Activated gamma-delta T cell treated with Interleukin-2 at 50 U/mL for 16 hours (primary cell): ENCODE measurements around the gene SLC6A9.

Experiments used
- DNase-seq: peaks from one replicate; pipeline ENCODE4 v3.0.0-alpha.2; 2020

Gene SLC6A9

DNA sequence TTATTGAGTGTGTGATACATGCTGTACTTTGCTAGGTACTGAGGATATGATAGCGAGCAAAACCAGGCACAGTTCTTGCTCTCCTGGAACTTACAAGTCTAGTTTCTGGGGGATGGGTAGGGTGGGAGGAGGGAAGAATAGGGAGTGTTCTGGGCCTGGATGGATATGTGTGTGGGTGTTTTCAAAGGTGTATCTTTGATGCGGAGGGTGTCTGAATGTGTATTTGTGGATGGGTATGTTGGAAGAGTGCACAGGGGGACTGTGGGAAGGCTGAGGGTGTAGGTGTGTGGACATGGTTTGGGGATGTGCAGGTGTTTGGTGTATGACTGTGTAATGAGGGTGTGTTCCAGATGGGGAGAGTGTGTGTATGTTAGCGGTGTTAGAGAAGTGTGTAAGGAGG is 65.9 kb downstream of the SLC6A9 start:
- DNase-seq: no peak

DNA sequence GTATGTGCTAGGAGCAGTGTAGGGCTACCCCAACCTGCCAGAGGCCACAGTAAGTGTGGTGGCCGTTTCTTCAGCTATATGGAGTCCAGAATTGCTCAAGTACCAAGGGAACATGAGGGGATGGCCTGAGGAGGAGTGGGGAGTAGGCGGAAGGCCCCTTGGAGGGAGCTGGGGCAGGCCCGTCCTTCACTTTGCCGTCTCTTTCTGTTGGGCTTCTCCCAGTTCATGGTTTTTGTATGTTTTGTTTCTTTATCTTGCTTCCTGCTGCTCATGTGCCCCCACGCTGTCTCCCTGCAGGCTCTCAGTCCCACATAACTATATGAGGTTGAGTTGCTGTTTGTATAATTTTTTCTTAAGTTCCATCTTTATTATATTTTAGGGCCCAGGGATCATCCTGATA is 67.4 kb downstream of the SLC6A9 start:
- DNase-seq: no peak

DNA sequence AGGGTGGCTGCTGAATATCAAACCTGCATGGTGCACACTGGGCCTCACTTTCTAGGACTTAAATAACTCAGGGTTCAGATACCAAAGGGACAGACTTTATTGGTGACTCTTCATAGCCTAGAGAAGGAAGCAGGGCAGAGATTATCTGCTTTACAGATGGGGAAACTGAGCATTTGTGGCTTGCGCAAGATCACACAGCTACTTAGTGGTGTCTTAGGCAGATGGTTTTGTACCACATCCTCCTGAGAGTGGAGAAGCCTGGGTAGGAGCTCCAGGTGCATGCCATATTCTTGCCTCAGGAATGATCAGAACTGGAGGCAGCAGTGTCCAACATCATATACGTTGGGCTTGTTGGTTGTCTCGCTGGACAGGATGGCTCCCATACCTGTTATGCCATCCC is 68.3 kb downstream of the SLC6A9 start:
- DNase-seq: no peak

DNA sequence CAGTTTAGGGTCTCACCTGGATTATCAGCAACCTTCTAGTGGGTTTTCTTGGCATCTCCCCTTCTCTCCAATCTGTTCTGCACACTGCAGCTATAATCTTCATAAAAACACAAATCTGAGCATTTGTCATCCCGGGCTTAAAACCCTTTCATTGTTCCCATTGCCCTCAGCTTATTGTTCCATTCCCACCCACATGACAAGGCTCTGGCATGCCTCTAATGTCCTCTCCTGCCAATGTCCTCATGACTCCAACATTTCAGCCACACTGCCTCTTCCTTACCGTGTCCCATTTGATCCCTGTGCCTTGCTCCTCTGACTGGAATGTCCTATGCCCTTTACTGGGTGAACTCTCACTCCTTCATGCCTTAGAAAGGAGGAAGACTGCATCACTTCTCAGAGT is 68.9 kb downstream of the SLC6A9 start:
- no peak for DNase-seq

DNA sequence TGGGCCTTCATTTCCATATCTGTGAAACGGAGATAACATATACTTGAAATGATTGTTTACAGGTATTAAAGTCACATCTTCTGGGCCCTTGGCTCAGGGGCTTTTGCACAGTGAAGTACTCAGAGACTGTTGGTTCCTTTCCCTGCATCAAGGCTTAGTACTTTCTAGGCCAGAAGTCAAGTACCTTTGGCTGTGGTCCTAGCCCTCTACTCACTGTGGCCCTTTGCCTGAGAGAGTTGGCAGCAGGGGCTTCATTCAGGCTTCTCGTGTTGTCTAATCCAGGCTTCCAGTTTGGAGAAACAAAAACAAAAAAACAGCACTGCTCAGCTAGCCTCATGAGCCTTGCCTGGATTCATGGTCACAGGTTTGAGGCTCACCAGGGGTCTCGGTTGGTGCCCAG is 69.6 kb downstream of the SLC6A9 start:
- DNase-seq: no peak

DNA sequence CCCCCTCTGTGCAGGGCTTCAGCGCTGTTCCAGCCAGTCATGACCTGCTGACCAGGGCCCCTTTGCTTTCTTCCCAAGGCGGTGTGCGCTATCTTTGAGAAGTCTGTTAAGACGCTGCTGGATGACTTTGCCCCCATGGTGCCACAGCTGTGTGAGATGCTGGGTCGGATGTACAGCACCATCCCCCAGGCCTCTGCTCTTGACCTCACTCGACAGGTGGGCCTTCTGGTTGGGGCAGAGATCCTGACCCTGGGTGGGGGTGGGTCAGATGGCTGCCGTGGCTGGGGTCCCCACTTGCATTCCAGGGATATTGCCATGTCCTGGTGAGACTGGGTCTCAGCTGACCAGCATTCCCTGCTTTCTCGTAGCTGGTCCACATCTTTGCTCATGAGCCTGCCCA is 70.5 kb downstream of the SLC6A9 start:
- no peak for DNase-seq

DNA sequence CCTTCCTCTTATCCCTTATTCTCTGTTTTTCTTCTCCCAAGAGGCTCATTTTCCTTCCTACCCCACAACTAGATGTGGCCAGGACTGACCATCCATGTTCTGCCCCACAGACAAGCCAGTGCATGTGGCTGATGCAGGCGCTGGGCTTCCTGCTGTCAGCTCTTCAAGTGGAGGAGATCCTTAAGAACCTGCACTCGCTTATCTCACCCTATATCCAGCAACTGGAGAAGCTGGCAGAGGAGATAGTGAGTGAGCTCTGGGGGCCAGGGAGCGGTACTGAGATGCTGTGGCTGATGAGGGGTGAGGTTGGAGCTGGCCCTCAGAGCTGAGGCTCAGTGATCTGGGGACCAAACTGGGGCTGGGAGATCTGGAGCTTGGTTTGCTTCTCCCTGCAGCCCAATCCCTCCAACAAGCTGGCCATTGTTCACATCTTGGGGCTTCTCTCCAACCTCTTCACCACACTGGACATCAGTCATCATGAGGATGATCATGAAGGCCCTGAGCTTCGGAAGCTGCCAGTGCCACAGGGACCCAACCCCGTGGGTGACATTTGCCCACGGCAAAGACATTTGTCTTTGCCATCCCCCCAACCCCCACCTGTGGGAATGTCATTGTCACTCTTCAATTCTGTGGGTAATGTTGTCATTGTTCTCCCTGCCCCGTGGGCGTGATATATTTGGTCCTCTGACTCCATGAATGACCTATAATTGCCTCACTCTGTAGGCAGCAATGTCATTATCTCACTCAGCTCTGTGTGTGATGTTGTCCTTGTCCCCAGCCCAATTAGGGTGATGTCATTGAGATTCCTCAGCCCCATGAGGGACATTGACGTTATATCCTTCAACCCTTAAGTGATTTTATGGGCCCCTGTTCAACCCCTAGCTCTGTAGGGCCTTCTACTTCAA is 72.7 kb downstream of the SLC6A9 start:
- no peak for DNase-seq

DNA sequence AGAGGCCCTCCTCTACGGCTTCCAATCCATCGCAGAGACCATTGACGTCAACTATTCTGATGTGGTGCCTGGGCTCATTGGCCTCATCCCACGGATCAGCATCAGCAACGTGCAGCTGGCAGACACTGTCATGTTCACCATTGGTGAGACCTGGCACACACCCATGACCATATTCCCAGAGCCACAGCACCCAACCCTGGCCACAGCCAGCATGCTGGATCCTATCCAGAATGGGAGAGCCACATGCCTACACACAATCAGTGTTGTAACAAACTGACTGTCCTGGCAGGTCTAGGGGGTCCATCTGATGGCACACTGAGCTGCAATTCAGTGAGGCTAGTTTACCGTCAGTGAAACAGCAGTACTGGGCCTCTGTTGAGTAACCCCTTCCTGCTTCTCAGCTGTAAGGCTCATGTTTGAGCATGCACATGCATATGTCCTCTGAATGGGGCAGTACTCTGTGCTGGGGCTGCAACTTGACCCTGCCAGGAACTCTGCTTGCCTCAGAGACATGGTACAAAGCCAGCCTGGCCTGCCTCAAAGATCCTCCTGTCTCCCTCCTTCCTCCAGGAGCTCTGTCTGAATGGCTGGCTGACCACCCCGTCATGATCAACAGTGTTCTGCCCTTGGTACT is 73.7 kb downstream of the SLC6A9 start:
- no peak for DNase-seq

DNA sequence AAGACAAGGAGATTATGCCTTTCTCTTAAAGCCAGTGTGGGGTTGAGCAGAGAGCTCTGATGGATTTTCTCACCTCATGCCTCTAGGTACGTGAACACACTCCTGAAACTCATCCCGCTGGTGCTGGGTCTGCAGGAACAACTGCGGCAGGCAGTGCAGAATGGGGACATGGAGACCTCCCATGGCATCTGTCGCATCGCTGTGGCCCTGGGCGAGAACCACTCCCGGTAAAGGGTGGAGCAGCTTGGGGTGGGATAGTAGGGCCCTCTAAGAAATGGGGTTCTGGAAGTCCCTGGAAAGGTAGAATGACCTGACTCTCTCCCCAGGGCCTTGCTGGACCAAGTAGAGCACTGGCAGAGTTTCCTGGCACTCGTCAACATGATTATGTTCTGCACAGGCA is 75.0 kb downstream of the SLC6A9 start:
- DNase-seq: no peak

DNA sequence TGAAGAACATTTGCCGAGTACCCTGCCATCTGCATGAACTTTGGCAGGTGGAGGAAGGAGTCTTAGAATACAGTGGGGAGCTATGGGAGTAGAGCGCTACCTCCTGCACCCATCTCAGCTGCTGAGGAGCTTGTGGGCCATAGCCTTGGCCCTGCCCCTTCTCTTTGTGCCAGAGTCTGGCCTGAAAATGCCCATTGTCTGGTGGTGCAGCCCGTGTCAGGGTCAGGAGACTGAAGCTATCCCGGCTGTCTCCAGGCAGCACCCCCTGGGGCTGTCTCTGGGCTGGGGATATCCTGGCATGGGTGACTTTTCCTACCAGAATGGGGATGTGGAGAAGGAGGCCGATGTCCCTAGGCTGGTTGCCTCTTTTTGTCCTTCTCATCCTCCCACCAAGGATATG is 77.2 kb downstream of the SLC6A9 start:
- DNase-seq: no peak

DNA sequence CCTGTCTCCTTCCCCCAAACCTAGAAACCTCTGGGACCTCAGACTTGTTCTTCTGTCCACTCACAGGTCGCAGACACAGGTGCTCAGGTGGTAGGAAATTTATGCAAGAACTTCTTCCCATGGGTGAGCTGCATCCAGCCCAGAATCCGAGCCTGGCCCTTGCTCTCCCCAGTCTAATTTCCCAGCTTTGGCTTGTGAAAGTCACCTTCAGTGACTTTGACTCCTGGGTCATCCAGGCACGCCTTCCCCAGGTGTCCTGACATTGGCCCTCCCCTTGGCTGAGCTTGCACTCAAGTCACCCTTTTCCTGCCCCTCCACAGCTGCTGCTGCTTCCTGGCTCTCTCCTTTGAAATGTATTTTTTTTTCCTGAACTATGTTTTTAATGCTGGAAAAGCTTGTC is 77.9 kb downstream of the SLC6A9 start:
- DNase-seq: no peak

DNA sequence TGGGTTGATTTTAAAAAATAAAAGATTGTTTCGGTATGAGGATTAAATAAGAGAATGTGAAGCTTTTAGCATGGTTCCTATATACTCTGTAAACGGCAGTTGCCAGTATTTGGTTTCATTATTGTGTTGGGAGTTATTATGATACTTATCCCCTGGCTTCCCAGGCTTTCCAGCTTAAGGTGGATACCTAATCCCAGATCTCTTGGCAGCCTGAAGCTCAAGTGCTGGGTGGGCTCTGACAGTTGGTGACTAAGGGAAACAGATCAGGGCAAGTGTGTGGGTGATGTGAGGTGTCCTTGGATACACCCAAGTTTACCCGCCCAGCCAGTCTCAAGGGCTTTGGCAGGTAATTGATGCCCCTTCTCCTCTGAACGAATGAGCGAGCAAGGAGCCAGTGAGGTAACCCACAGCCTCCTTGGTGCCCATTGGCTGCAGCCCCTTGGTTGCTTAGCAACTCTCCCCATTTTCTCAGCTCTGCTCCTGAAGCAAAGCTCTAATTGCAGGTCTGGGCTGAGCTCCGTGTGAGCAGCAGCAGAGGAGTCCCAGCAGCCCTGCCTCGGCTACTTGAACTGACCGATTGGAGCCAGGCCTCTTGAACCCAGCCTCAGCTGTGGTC is 78.4 kb downstream of the SLC6A9 start:
- no peak for DNase-seq

DNA sequence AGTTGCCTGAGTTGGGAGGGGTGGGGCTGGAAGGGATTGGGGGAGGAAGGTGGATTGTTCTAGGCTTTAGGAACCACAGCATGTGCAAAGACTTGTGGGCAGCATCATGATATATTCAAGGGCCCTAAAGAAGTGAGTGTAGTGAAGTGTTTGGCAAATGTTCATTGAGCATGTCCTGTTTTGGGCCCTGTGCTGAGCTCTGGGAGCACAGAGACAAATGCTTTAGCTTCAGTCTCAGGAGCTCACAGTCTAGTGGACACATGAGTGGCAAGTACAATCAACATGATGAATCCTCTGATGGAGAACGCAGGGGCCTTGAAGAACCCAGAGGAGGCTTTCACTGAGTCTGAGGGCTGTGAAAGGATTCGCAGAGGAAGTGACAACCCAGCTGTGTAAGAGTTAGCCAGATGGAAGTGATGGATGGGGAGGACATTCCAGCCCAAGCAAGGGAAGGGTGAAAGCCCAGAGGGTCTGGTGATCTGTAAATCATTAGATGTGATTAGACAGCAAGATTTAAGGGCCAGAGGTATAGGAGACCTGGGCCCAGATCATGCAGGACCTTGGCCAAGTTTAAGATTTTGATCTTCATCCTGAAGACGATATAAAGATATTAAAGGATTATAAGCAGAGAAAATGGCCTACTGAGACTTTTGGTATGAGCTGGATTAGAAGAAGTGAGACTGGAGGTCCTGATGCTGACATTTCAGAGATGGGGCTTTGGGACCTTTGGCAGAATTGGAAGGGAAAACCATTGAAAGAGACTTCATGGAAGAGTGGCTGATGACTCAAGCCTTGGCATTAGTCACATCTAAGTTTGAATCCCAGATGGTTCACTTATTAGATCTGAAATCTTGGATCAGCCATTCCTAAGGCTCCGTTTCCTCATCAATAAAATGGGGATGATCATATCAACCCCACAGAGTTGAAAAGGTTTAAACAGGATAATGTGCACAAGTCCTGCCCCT is 80.0 kb downstream of the SLC6A9 start:
- DNase-seq: no peak

DNA sequence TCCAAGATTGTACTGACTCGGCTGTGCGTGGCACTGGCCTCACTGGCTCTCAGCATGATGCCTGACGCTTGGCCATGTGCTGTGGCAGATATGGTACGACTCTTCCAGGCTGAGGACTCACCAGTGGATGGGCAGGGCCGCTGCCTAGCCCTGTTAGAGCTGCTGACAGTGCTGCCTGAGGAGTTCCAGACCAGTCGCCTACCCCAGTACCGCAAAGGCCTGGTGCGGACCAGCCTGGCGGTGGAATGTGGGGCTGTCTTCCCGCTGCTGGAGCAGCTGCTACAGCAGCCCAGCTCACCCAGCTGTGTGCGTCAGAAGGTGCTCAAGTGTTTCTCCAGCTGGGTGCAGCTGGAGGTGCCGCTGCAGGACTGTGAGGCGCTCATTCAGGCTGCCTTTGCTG is 81.6 kb downstream of the SLC6A9 start:
- DNase-seq: no peak

DNA sequence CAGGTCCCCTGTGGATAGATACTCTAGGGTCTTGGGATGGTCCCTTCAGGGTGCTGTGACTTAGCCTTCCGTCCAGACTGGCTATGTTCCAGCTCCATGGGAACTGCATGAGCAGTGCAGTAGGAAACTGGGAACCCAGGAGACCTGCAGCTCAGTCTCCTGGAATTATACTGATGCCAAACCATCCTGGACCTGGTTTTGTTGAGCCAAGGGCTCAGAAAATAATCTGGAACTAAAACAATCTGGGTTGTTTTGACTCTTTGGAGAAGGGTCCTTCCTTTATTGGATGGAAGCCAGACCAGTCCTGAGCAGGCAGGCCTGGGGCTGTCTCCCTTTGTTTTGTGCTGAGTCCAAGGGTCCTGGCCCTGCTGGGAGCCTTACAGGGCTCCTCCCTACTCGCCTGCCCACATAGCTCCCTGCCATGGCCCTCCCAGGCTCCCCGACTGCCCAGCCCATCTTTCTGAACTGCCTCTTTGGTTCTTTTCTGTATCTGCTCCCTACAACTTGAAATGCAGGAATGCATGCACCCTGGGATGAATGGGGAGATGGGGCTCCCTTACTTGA is 83.3 kb downstream of the SLC6A9 start:
- no peak for DNase-seq

DNA sequence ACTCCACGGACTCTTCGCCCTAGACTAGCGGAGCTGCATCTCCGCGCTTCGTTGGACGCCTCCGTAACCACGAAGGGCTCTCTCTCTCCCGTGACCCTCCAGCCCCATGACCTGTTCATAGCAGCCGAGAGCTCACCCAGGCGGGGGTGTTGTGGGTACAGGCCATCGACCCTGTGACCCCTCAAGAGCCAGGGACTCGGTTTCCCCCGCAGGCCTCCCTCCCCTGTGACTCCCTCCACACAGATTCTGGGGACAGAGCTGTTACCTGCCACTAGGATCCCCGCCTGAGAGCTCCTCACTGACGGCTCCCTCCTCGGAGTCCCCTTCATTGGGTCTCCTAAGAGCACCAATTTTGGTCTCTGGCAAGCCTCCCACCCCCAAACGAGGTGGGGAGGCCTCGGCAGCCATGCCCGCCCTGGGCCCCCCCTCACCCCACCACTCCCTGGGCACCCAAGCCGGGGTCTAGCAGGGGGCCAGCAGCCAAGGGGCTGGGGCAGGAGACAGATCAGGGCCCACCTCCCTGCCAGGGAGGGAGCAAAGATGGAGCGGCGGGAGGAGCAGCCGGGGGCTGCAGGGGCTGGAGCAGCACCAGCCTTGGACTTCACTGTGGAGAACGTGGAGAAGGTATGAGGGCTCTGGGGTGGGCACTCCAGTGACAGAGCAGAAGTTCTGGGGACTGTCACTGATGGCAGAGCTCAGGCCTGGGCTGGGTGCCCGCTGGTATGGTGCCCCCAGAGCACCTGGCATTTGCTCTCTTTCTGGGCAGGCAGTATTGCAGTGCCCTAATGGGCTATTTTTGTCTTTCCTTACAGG is 84.0 kb downstream of the SLC6A9 start:
- no peak for DNase-seq
